ENCODE data around the gene TRAPPC6A. TPM values are rescaled to one million over a fixed set of nuclear protein-coding genes. Genes with fewer than 3 reads are reported as not detected.

TRAPPC6A gene
- total and polyA plus RNA-seq, 2 experiments from 2014 or later = 29.4 to 74.7 TPM

DNA sequence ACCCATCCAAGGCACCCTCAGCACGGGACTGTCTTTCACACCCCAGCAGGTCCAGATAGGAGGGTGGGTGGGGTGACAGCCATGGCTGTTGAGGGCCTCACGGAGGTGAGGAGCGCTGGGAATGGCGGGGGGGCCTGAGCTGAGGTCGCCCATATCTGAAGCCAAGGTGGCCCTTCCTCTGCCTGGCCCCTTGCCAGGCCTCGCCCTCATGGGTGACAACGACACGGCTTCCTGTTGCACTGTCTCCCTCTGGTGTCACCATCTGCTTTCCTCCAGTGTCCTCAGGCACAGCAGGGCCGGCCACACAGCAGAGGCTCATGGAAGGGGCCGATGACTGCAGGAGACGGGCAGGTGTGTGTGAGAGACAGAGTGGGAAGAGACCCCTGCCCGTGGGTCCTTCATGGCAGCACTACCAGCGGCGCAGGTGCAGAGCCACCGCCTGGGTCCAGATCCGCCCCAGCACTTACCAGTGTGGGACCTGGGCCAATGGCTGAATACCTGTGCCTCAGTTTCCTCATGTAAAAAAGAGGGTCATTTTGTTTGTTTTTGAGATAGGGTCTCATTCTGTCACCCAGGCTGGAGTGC, 9.2 kb downstream of the TRAPPC6A start (continued):
- TF ChIP-seq, protein P1, sequence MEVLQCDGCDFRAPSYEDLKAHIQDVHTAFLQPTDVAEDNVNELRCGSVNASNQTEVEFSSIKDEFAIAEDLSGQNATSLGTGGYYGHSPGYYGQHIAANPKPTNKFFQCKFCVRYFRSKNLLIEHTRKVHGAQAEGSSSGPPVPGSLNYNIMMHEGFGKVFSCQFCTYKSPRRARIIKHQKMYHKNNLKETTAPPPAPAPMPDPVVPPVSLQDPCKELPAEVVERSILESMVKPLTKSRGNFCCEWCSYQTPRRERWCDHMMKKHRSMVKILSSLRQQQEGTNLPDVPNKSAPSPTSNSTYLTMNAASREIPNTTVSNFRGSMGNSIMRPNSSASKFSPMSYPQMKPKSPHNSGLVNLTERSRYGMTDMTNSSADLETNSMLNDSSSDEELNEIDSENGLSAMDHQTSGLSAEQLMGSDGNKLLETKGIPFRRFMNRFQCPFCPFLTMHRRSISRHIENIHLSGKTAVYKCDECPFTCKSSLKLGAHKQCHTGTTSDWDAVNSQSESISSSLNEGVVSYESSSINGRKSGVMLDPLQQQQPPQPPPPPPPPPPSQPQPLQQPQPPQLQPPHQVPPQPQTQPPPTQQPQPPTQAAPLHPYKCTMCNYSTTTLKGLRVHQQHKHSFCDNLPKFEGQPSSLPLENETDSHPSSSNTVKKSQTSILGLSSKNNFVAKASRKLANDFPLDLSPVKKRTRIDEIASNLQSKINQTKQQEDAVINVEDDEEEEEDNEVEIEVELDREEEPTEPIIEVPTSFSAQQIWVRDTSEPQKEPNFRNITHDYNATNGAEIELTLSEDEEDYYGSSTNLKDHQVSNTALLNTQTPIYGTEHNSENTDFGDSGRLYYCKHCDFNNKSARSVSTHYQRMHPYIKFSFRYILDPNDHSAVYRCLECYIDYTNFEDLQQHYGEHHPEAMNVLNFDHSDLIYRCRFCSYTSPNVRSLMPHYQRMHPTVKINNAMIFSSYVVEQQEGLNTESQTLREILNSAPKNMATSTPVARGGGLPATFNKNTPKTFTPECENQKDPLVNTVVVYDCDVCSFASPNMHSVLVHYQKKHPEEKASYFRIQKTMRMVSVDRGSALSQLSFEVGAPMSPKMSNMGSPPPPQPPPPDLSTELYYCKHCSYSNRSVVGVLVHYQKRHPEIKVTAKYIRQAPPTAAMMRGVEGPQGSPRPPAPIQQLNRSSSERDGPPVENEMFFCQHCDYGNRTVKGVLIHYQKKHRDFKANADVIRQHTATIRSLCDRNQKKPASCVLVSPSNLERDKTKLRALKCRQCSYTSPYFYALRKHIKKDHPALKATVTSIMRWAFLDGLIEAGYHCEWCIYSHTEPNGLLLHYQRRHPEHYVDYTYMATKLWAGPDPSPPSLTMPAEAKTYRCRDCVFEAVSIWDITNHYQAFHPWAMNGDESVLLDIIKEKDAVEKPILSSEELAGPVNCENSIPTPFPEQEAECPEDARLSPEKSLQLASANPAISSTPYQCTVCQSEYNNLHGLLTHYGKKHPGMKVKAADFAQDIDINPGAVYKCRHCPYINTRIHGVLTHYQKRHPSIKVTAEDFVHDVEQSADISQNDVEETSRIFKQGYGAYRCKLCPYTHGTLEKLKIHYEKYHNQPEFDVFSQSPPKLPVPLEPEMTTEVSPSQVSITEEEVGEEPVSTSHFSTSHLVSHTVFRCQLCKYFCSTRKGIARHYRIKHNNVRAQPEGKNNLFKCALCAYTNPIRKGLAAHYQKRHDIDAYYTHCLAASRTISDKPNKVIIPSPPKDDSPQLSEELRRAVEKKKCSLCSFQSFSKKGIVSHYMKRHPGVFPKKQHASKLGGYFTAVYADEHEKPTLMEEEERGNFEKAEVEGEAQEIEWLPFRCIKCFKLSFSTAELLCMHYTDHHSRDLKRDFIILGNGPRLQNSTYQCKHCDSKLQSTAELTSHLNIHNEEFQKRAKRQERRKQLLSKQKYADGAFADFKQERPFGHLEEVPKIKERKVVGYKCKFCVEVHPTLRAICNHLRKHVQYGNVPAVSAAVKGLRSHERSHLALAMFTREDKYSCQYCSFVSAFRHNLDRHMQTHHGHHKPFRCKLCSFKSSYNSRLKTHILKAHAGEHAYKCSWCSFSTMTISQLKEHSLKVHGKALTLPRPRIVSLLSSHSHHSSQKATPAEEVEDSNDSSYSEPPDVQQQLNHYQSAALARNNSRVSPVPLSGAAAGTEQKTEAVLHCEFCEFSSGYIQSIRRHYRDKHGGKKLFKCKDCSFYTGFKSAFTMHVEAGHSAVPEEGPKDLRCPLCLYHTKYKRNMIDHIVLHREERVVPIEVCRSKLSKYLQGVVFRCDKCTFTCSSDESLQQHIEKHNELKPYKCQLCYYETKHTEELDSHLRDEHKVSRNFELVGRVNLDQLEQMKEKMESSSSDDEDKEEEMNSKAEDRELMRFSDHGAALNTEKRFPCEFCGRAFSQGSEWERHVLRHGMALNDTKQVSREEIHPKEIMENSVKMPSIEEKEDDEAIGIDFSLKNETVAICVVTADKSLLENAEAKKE (CRISPR knock-in tag; IDR thresholded peaks at IDR 0.05) = no peak

DNA sequence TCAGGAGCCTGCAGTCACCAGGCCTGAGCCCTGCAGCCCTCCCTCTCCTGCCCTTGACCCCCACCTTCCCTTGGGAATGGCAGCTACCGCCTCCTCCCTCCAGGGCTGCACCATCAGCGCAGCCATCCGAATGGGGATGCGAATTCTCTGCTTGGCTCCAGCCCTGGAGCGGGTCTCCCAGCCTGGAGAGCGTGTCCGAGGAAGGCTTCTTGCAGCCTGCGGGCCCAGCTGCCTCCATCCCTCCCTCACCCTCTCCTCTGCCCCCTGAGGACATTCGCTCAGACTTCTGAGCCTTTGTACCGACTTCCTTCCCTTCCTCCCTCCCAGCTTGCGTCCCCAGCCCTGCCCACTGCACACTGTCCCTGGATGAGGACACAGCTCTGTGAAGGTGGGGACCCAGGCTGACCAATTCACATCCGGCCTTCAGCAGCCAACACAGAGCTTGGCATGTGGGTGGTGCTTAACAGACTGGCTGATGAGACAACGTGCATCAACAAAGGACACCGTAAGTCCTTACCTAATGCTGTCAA, 11.2 kb downstream of the TRAPPC6A start:
- Histone ChIP-seq H4K20me1 (replicated peaks; ENCODE audit: insufficient read depth) (no peaks in the 10 kb centered on the region; the same call in 1 of the 2 replicates), H3K36me3 (ENCODE audit: insufficient read depth) (no peaks in the 10 kb centered on the region), H3K9me2 (ENCODE audit: insufficient read depth) (no peaks in the 10 kb centered on the region), H3K27ac (ENCODE audit: low read depth) (no peak overlapping the region), H3K79me2 (replicated peaks; ENCODE audit: insufficient read depth) (no peaks in the 10 kb centered on the region; the same call in 1 of the 2 replicates), H3K4me3 (no peak overlapping the region), H3K4me2 (peak overlapping the region; percentile 32; the same call in 1 of the 2 replicates), H3F3A (replicated peaks; ENCODE audit: low read depth) (no peaks in the 10 kb centered on the region; the same call in 1 of the 2 replicates), H3K27me3 (ENCODE audit: insufficient read depth) (no peaks in the 10 kb centered on the region), H2AFZ (no peak overlapping the region), H3K4me1 (ENCODE audit: insufficient read depth) (0 out of 2 replicates have a peak, but pooled peaks cover 4% of the 10 kb centered on the region)
- peak; percentile 51 for DNase-seq (ENCODE audit: low spot score)
- Mint-ChIP-seq H3K4me1 (peaks cover 16% of the 10 kb centered on the region), H3K9me3 (no peaks in the 10 kb centered on the region; the same call in 2 of the 3 replicates), H3K4me3 (peak overlapping the region; percentile 11; the same call in 2 of the 3 replicates), H3K27ac (no peak overlapping the region), H3K27me3 (ENCODE audit: insufficient read depth, low read depth, poor library complexity) (peaks cover 12% of the 10 kb centered on the region), H3K36me3 (ENCODE audit: low read depth) (no peaks in the 10 kb centered on the region; the same call in 2 of the 3 replicates)
- ATAC-seq = peak; percentile 15
- TF ChIP-seq EZH2phosphoT487 (IDR thresholded peaks at IDR 0.05; ENCODE audit: unreplicated experiment) = no peak
- no peak for TF ChIP-seq CREB1 (CRISPR knock-in tag; IDR thresholded peaks at IDR 0.05; ENCODE audit: low read depth)
- no peak for TF ChIP-seq ZNF114 (CRISPR knock-in tag; IDR thresholded peaks at IDR 0.05)
- TF ChIP-seq, protein P2, sequence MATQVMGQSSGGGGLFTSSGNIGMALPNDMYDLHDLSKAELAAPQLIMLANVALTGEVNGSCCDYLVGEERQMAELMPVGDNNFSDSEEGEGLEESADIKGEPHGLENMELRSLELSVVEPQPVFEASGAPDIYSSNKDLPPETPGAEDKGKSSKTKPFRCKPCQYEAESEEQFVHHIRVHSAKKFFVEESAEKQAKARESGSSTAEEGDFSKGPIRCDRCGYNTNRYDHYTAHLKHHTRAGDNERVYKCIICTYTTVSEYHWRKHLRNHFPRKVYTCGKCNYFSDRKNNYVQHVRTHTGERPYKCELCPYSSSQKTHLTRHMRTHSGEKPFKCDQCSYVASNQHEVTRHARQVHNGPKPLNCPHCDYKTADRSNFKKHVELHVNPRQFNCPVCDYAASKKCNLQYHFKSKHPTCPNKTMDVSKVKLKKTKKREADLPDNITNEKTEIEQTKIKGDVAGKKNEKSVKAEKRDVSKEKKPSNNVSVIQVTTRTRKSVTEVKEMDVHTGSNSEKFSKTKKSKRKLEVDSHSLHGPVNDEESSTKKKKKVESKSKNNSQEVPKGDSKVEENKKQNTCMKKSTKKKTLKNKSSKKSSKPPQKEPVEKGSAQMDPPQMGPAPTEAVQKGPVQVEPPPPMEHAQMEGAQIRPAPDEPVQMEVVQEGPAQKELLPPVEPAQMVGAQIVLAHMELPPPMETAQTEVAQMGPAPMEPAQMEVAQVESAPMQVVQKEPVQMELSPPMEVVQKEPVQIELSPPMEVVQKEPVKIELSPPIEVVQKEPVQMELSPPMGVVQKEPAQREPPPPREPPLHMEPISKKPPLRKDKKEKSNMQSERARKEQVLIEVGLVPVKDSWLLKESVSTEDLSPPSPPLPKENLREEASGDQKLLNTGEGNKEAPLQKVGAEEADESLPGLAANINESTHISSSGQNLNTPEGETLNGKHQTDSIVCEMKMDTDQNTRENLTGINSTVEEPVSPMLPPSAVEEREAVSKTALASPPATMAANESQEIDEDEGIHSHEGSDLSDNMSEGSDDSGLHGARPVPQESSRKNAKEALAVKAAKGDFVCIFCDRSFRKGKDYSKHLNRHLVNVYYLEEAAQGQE (IDR thresholded peaks at IDR 0.05; ENCODE audit: unreplicated experiment) = no peak
- TF ChIP-seq, protein P3, sequence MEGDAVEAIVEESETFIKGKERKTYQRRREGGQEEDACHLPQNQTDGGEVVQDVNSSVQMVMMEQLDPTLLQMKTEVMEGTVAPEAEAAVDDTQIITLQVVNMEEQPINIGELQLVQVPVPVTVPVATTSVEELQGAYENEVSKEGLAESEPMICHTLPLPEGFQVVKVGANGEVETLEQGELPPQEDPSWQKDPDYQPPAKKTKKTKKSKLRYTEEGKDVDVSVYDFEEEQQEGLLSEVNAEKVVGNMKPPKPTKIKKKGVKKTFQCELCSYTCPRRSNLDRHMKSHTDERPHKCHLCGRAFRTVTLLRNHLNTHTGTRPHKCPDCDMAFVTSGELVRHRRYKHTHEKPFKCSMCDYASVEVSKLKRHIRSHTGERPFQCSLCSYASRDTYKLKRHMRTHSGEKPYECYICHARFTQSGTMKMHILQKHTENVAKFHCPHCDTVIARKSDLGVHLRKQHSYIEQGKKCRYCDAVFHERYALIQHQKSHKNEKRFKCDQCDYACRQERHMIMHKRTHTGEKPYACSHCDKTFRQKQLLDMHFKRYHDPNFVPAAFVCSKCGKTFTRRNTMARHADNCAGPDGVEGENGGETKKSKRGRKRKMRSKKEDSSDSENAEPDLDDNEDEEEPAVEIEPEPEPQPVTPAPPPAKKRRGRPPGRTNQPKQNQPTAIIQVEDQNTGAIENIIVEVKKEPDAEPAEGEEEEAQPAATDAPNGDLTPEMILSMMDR (conservative IDR thresholded peaks at IDR 0.05; ENCODE audit: low read depth in 2 of 2) = no peak
- TF ChIP-seq STAT1 (IDR thresholded peaks at IDR 0.05; ENCODE audit: unreplicated experiment) = no peak
- TF ChIP-seq NANOG (IDR thresholded peaks at IDR 0.05; ENCODE audit: borderline replicate concordance) = no peak
- TF ChIP-seq POLR2AphosphoS5 (IDR thresholded peaks at IDR 0.05; ENCODE audit: low read depth) = no peak
- TF ChIP-seq JUNB (IDR thresholded peaks at IDR 0.05; ENCODE audit: unreplicated experiment) = no peak
- TF ChIP-seq, protein P4, sequence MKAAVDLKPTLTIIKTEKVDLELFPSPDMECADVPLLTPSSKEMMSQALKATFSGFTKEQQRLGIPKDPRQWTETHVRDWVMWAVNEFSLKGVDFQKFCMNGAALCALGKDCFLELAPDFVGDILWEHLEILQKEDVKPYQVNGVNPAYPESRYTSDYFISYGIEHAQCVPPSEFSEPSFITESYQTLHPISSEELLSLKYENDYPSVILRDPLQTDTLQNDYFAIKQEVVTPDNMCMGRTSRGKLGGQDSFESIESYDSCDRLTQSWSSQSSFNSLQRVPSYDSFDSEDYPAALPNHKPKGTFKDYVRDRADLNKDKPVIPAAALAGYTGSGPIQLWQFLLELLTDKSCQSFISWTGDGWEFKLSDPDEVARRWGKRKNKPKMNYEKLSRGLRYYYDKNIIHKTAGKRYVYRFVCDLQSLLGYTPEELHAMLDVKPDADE (IDR thresholded peaks at IDR 0.05) = no peak
- TF ChIP-seq EZH2 (IDR thresholded peaks at IDR 0.05; ENCODE audit: low read depth, unreplicated experiment) = no peak
